WTC11 (cell line): Measurements from ENCODE around the gene RERG. TPM values are rescaled to one million over a fixed set of nuclear protein-coding genes. Genes with fewer than 3 reads are reported as not detected.

Experiments used
- ATAC-seq: fragments of 200-7000 bp; cut with Tn5 transposase; 2 replicates; pipeline ENCODE4 v1.10.0; 2021; ENCODE audit warnings: mild to moderate bottlenecking, moderate library complexity
- CTCF ChIA-PET: fragments of 300-600 bp; sonication (Branson Sonifier 250); formaldehyde crosslinking; loops from one replicate; lab custom pipeline; 2021; ENCODE audit warnings: antibody characterized with exemption; lab: Charles Lee
- POLR2A ChIA-PET: fragments of 350-600 bp; sonication (Branson Sonifier 250); formaldehyde crosslinking; loops from one replicate; lab custom pipeline; 2021; ENCODE audit warnings: antibody characterized with exemption; lab: Charles Lee
- DNase-seq: peaks from one replicate; pipeline ENCODE4 v3.0.0; 2021; ENCODE audit warnings: low spot score
- H3K27ac Mint-ChIP-seq: 2 replicates; pipeline ENCODE4 v1.8.0; 2021; ENCODE audit warnings: mixed read lengths
- H3K27me3 Mint-ChIP-seq: 2 replicates; pipeline ENCODE4 v1.8.0; 2021; ENCODE audit warnings: low read depth, mild to moderate bottlenecking, moderate library complexity, mixed read lengths
- H3K36me3 Mint-ChIP-seq: 2 replicates; pipeline ENCODE4 v1.8.0; 2021; ENCODE audit warnings: mixed read lengths
- H3K4me1 Mint-ChIP-seq: 2 replicates; pipeline ENCODE4 v1.8.0; 2022; ENCODE audit warnings: mixed read lengths
- H3K4me3 Mint-ChIP-seq: 2 replicates; pipeline ENCODE4 v1.8.0; 2021; ENCODE audit warnings: mild to moderate bottlenecking, moderate library complexity, mixed read lengths
- H3K9me3 Mint-ChIP-seq: 2 replicates; pipeline ENCODE4 v1.8.0; 2021; ENCODE audit warnings: mixed read lengths
- CREB1 ChIP-seq: sonication (generic); formaldehyde crosslinking; IDR thresholded peaks from 2 replicates; pipeline ENCODE4 v1.8.0; 2023; ENCODE audit warnings: mild to moderate bottlenecking, missing genetic modification reagents
- CREM ChIP-seq: sonication (generic); formaldehyde crosslinking; IDR thresholded peaks from 2 replicates; pipeline ENCODE4 v1.8.1; 2022; ENCODE audit warnings: mild to moderate bottlenecking, missing genetic modification reagents, moderate library complexity
- ELF4 ChIP-seq: sonication (generic); formaldehyde crosslinking; IDR thresholded peaks from 2 replicates; pipeline ENCODE4 v1.8.1; 2022; ENCODE audit warnings: low read depth, mild to moderate bottlenecking, moderate library complexity, missing genetic modification reagents
- ESRRA ChIP-seq: sonication (generic); formaldehyde crosslinking; IDR thresholded peaks from 2 replicates; pipeline ENCODE4 v1.8.1; 2022; ENCODE audit warnings: mild to moderate bottlenecking, missing genetic modification reagents, borderline replicate concordance
- FOXP1 ChIP-seq: sonication (generic); formaldehyde crosslinking; IDR thresholded peaks from 2 replicates; pipeline ENCODE4 v1.8.0; 2022; ENCODE audit warnings: missing genetic modification reagents, mild to moderate bottlenecking, moderate library complexity, borderline replicate concordance
- JAZF1 ChIP-seq: fragments of 250-450 bp; sonication (Bioruptor Pico); IDR thresholded peaks from 2 replicates; pipeline ENCODE4 v1.9.0; 2021; ENCODE audit warnings: moderate library complexity, mild to moderate bottlenecking, inconsistent platforms
- MXD4 ChIP-seq: fragments of 250-450 bp; sonication (Bioruptor Pico); IDR thresholded peaks from 2 replicates; pipeline ENCODE4 v1.8.0; 2021; ENCODE audit warnings: mild to moderate bottlenecking, moderate library complexity, borderline replicate concordance
- NR3C1 ChIP-seq: sonication (generic); formaldehyde crosslinking; conservative IDR thresholded peaks from 2 replicates; pipeline ENCODE4 v1.8.1; 2023; ENCODE audit warnings: low read depth, mild to moderate bottlenecking, missing genetic modification reagents
- SOX15 ChIP-seq: fragments of 250-450 bp; sonication (Bioruptor Pico); IDR thresholded peaks from 2 replicates; pipeline ENCODE4 v1.9.0; 2021; ENCODE audit warnings: mild to moderate bottlenecking
- TEAD1 ChIP-seq: sonication (generic); formaldehyde crosslinking; IDR thresholded peaks from 2 replicates; pipeline ENCODE4 v1.8.0; 2022; ENCODE audit warnings: mild to moderate bottlenecking, missing genetic modification reagents
- ZNF263 ChIP-seq: sonication (generic); formaldehyde crosslinking; IDR thresholded peaks from 2 replicates; pipeline ENCODE4 v1.8.1; 2022; ENCODE audit warnings: low read depth, mild to moderate bottlenecking, moderate library complexity, missing genetic modification reagents
- ZNF317 ChIP-seq: sonication (generic); formaldehyde crosslinking; IDR thresholded peaks from 2 replicates; pipeline ENCODE4 v1.8.1; 2023; ENCODE audit warnings: low read depth, mild to moderate bottlenecking, moderate library complexity, missing genetic modification reagents, borderline replicate concordance
- ZNF423 ChIP-seq: fragments of 250-450 bp; sonication (Bioruptor Pico); IDR thresholded peaks from 2 replicates; pipeline ENCODE4 v2.1.2; 2022; ENCODE audit warnings: mild to moderate bottlenecking, moderate library complexity
- ZNF671 ChIP-seq: fragments of 250-450 bp; sonication (Bioruptor Pico); IDR thresholded peaks from 2 replicates; pipeline ENCODE4 v1.8.0; 2021; ENCODE audit warnings: mild to moderate bottlenecking
- total RNA-seq: library from RNA; stranded (reverse); gene quantifications from 3 replicates; pipeline ENCODE4 v1.2.3, GENCODE V29; 2021
- TF ChIP-seq, protein P1 (sequence below): sonication (generic); formaldehyde crosslinking; IDR thresholded peaks from 2 replicates; pipeline ENCODE4 v1.8.1; 2023; ENCODE audit warnings: mild to moderate bottlenecking, missing genetic modification reagents
- TF ChIP-seq, protein P2 (sequence below): fragments of 250-450 bp; sonication (Bioruptor Pico); IDR thresholded peaks from 2 replicates; pipeline ENCODE4 v1.9.0; 2021; ENCODE audit warnings: mild to moderate bottlenecking
- TF ChIP-seq, protein P3 (sequence below): sonication (generic); formaldehyde crosslinking; IDR thresholded peaks from 2 replicates; pipeline ENCODE4 v1.8.0; 2022; ENCODE audit warnings: mild to moderate bottlenecking, missing genetic modification reagents
- TF ChIP-seq, protein P4 (sequence below): sonication (generic); formaldehyde crosslinking; IDR thresholded peaks from 2 replicates; pipeline ENCODE4 v1.8.0; 2022; ENCODE audit warnings: missing genetic modification reagents
- TF ChIP-seq, protein P5 (sequence below): sonication (generic); formaldehyde crosslinking; conservative IDR thresholded peaks from 2 replicates; pipeline ENCODE4 v1.8.1; 2022; ENCODE audit warnings: mild to moderate bottlenecking, missing genetic modification reagents
- TF ChIP-seq, protein P6 (sequence below): sonication (generic); formaldehyde crosslinking; IDR thresholded peaks from 2 replicates; pipeline ENCODE4 v1.8.1; 2022; ENCODE audit warnings: missing genetic modification reagents, borderline replicate concordance

RERG gene
- total RNA-seq, 1 experiment from 2014 or later, result 0.28 TPM

DNA sequence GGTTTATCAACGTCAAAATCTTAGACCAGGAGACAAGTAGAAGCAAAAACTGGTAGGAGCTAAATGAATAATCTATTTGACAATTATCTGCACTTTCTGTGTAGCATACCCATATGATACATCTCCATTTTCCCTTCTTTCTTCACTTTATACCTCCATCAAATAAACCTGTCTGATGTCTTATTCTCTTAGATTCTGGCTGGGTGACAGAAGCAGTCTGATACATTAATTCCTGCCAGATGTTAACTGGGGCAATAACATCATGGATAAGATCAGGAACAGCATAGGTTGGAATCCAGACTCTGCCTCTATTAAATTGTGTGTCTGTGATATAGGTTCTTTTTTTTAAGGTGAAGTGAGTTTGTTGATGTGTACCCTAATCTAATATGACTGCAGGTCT lies 11.7 kb upstream of the RERG start:
- ATAC-seq, result no peak
- H3K36me3 Mint-ChIP-seq, result no peaks in the 10 kb centered on the region
- no peak for DNase-seq
- ChIA-PET CTCF (interaction anchor here (1.1 to 1.7 kb wide), 2 partner anchors 12 kb away, joined by 4 read pairs; partner anchors contain the start of gene RERG), POLR2A (no interaction called here)
- no peak overlapping the region for H3K4me3 Mint-ChIP-seq
- no peak overlapping the region for H3K27ac Mint-ChIP-seq
- TF ChIP-seq ESRRA (CRISPR knock-in tag) (no peak), TEAD1 (CRISPR knock-in tag) (no peak), ZNF423 (CRISPR knock-in tag) (no peak), ZNF263 (CRISPR knock-in tag) (no peak), MXD4 (CRISPR knock-in tag) (no peak), FOXP1 (no peak), CREB1 (CRISPR knock-in tag) (no peak)
- peaks cover 12% of the 10 kb centered on the region for H3K9me3 Mint-ChIP-seq
- H3K4me1 Mint-ChIP-seq, result no peaks in the 10 kb centered on the region
- no peaks in the 10 kb centered on the region; the same call in 1 of the 2 replicates for H3K27me3 Mint-ChIP-seq

DNA sequence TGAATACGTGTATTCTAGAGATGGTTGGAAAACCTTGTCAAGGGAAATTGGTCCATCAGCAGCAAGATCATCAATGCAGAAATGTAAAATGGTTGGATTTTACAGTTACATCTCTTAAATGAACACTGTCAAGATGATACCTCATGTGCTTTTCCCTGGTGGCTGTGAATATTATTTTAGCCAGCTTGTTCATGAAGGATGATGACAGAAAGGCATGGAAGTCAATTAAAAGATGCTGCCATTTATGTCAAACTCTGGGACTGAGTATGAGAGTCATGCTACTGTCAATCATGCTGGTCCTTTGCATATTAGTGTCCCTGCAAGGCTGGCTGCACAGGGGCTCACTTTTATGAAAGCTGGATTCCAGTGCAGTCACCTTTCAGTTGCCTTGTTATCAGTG lies 10.3 kb upstream of the RERG start:
- POLR2A ChIA-PET, result no interaction called here
- no peak overlapping the region for H3K27ac Mint-ChIP-seq
- CTCF ChIA-PET, result interaction anchor here (1.2 to 1.7 kb wide), 2 partner anchors 10 to 23 kb away, joined by 4 read pairs; partner anchors contain the start of gene RERG
- ATAC-seq (no peak), DNase-seq (no peak)
- H3K27me3 Mint-ChIP-seq, result no peaks in the 10 kb centered on the region; the same call in 1 of the 2 replicates
- H3K4me1 Mint-ChIP-seq, result no peaks in the 10 kb centered on the region
- H3K4me3 Mint-ChIP-seq, result no peak overlapping the region
- H3K9me3 Mint-ChIP-seq, result peaks cover 12% of the 10 kb centered on the region
- H3K36me3 Mint-ChIP-seq, result no peaks in the 10 kb centered on the region
- TF ChIP-seq CREM (CRISPR knock-in tag), result no peak
- TF ChIP-seq NR3C1 (CRISPR knock-in tag), result no peak
- TF ChIP-seq, protein P1, sequence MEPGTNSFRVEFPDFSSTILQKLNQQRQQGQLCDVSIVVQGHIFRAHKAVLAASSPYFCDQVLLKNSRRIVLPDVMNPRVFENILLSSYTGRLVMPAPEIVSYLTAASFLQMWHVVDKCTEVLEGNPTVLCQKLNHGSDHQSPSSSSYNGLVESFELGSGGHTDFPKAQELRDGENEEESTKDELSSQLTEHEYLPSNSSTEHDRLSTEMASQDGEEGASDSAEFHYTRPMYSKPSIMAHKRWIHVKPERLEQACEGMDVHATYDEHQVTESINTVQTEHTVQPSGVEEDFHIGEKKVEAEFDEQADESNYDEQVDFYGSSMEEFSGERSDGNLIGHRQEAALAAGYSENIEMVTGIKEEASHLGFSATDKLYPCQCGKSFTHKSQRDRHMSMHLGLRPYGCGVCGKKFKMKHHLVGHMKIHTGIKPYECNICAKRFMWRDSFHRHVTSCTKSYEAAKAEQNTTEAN (CRISPR knock-in tag), result no peak
- TF ChIP-seq, protein P2, sequence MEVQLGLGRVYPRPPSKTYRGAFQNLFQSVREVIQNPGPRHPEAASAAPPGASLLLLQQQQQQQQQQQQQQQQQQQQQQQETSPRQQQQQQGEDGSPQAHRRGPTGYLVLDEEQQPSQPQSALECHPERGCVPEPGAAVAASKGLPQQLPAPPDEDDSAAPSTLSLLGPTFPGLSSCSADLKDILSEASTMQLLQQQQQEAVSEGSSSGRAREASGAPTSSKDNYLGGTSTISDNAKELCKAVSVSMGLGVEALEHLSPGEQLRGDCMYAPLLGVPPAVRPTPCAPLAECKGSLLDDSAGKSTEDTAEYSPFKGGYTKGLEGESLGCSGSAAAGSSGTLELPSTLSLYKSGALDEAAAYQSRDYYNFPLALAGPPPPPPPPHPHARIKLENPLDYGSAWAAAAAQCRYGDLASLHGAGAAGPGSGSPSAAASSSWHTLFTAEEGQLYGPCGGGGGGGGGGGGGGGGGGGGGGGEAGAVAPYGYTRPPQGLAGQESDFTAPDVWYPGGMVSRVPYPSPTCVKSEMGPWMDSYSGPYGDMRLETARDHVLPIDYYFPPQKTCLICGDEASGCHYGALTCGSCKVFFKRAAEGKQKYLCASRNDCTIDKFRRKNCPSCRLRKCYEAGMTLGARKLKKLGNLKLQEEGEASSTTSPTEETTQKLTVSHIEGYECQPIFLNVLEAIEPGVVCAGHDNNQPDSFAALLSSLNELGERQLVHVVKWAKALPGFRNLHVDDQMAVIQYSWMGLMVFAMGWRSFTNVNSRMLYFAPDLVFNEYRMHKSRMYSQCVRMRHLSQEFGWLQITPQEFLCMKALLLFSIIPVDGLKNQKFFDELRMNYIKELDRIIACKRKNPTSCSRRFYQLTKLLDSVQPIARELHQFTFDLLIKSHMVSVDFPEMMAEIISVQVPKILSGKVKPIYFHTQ (CRISPR knock-in tag), result no peak
- TF ChIP-seq, protein P3, sequence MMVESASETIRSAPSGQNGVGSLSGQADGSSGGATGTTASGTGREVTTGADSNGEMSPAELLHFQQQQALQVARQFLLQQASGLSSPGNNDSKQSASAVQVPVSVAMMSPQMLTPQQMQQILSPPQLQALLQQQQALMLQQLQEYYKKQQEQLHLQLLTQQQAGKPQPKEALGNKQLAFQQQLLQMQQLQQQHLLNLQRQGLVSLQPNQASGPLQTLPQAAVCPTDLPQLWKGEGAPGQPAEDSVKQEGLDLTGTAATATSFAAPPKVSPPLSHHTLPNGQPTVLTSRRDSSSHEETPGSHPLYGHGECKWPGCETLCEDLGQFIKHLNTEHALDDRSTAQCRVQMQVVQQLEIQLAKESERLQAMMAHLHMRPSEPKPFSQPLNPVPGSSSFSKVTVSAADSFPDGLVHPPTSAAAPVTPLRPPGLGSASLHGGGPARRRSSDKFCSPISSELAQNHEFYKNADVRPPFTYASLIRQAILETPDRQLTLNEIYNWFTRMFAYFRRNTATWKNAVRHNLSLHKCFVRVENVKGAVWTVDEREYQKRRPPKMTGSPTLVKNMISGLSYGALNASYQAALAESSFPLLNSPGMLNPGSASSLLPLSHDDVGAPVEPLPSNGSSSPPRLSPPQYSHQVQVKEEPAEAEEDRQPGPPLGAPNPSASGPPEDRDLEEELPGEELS, result no peak
- TF ChIP-seq, protein P4, sequence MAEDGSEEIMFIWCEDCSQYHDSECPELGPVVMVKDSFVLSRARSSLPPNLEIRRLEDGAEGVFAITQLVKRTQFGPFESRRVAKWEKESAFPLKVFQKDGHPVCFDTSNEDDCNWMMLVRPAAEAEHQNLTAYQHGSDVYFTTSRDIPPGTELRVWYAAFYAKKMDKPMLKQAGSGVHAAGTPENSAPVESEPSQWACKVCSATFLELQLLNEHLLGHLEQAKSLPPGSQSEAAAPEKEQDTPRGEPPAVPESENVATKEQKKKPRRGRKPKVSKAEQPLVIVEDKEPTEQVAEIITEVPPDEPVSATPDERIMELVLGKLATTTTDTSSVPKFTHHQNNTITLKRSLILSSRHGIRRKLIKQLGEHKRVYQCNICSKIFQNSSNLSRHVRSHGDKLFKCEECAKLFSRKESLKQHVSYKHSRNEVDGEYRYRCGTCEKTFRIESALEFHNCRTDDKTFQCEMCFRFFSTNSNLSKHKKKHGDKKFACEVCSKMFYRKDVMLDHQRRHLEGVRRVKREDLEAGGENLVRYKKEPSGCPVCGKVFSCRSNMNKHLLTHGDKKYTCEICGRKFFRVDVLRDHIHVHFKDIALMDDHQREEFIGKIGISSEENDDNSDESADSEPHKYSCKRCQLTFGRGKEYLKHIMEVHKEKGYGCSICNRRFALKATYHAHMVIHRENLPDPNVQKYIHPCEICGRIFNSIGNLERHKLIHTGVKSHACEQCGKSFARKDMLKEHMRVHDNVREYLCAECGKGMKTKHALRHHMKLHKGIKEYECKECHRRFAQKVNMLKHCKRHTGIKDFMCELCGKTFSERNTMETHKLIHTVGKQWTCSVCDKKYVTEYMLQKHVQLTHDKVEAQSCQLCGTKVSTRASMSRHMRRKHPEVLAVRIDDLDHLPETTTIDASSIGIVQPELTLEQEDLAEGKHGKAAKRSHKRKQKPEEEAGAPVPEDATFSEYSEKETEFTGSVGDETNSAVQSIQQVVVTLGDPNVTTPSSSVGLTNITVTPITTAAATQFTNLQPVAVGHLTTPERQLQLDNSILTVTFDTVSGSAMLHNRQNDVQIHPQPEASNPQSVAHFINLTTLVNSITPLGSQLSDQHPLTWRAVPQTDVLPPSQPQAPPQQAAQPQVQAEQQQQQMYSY (CRISPR knock-in tag), result no peak
- TF ChIP-seq, protein P5, sequence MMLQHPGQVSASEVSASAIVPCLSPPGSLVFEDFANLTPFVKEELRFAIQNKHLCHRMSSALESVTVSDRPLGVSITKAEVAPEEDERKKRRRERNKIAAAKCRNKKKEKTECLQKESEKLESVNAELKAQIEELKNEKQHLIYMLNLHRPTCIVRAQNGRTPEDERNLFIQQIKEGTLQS (CRISPR knock-in tag), result no peak
- no peak for TF ChIP-seq ZNF317 (CRISPR knock-in tag)
- TF ChIP-seq SOX15, result no peak
- TF ChIP-seq ZNF671 (CRISPR knock-in tag), result no peak
- no peak for TF ChIP-seq JAZF1 (CRISPR knock-in tag)
- TF ChIP-seq, protein P6, sequence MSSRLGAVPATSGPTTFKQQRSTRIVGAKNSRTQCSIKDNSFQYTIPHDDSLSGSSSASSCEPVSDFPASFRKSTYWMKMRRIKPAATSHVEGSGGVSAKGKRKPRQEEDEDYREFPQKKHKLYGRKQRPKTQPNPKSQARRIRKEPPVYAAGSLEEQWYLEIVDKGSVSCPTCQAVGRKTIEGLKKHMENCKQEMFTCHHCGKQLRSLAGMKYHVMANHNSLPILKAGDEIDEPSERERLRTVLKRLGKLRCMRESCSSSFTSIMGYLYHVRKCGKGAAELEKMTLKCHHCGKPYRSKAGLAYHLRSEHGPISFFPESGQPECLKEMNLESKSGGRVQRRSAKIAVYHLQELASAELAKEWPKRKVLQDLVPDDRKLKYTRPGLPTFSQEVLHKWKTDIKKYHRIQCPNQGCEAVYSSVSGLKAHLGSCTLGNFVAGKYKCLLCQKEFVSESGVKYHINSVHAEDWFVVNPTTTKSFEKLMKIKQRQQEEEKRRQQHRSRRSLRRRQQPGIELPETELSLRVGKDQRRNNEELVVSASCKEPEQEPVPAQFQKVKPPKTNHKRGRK (CRISPR knock-in tag), result no peak
- TF ChIP-seq ELF4 (CRISPR knock-in tag), result no peak
